PC-3 (cell line): ENCODE results near the gene FGF11. TPM values are rescaled to one million over a fixed set of nuclear protein-coding genes. Genes with fewer than 3 reads are reported as not detected.
A peak's percentile ranks its signal among the peaks of the same experiment; 100 is the strongest.

Source experiments
- ATAC-seq: fragments of 200-7000 bp; cut with Tn5 transposase; 2 replicates; pipeline ENCODE4 v1.9.1; 2020; ENCODE audit warnings: mild to moderate bottlenecking, moderate library complexity
- BruUV-seq: library from RNA; stranded (reverse); fragments of 400-500 nt; replicated peaks from 2 replicates; lab custom pipeline; 2021; lab: Mats Ljungman, UMichigan
- CTCF ChIA-PET: fragments of 300-600 bp; sonication (Branson Sonifier 250); formaldehyde crosslinking; loops from one replicate; lab custom pipeline; 2022; ENCODE audit warnings: antibody characterized with exemption; lab: Charles Lee
- POLR2A ChIA-PET: fragments of 300-600 bp; sonication (Branson Sonifier 250); formaldehyde crosslinking; loops from one replicate; lab custom pipeline; 2022; ENCODE audit warnings: antibody characterized with exemption; ENCODE audit not compliant: unreplicated experiment; lab: Charles Lee
- DNase-seq: peaks from one replicate; pipeline ENCODE4 v3.0.0-alpha.2; 2015
- H2AFZ ChIP-seq: fragments of 300-600 bp; sonication (generic); 2 replicates; pipeline ENCODE4 v1.6.0; 2016; ENCODE audit warnings: antibody characterized with exemption, low read length
- H3F3A ChIP-seq: fragments of 300-600 bp; sonication (generic); one replicate; pipeline ENCODE4 v1.6.0; 2017; ENCODE audit warnings: antibody characterized with exemption, low read length, control low read depth, mild to moderate bottlenecking; ENCODE audit not compliant: unreplicated experiment
- H3K27ac ChIP-seq: fragments of 300-600 bp; sonication (generic); 2 replicates; pipeline ENCODE4 v1.5.1; 2016; ENCODE audit warnings: mild to moderate bottlenecking, low read length
- H3K27me3 ChIP-seq: fragments of 300-600 bp; sonication (generic); 2 replicates; pipeline ENCODE4 v1.6.1; 2016; ENCODE audit warnings: low read length, mixed read lengths
- H3K36me3 ChIP-seq: fragments of 300-600 bp; sonication (generic); 2 replicates; pipeline ENCODE4 v1.6.1; 2016; ENCODE audit warnings: low read depth, mixed run types, low read length, mixed read lengths
- H3K4me1 ChIP-seq: fragments of 300-600 bp; sonication (generic); 2 replicates; pipeline ENCODE4 v1.5.1; 2016; ENCODE audit warnings: low read length; ENCODE audit not compliant: insufficient read depth
- H3K4me2 ChIP-seq: fragments of 300-600 bp; sonication (generic); 2 replicates; pipeline ENCODE4 v1.6.0; 2016; ENCODE audit warnings: low read length
- H3K4me3 ChIP-seq: fragments of 300-600 bp; sonication (generic); 2 replicates; pipeline ENCODE4 v1.5.1; 2016; ENCODE audit warnings: mild to moderate bottlenecking, low read length, mixed read lengths
- H3K79me2 ChIP-seq: fragments of 300-600 bp; sonication (generic); 2 replicates; pipeline ENCODE4 v1.6.1; 2017; ENCODE audit warnings: low read length, mixed read lengths
- H3K9ac ChIP-seq: fragments of 300-600 bp; sonication (generic); 2 replicates; pipeline ENCODE4 v1.6.0; 2016; ENCODE audit warnings: mild to moderate bottlenecking, low read length
- H3K9me2 ChIP-seq: fragments of 300-600 bp; sonication (generic); replicated peaks from 2 replicates; pipeline ENCODE4 v1.6.1; 2016; ENCODE audit warnings: mixed run types, low read length, mixed read lengths
- H3K9me3 ChIP-seq: fragments of 300-600 bp; sonication (generic); 2 replicates; pipeline ENCODE4 v1.6.1; 2016; ENCODE audit warnings: low read length, mixed read lengths
- H4K20me1 ChIP-seq: fragments of 300-600 bp; sonication (generic); 2 replicates; pipeline ENCODE4 v1.6.1; 2016; ENCODE audit warnings: low read length, mixed read lengths
- EZH2 ChIP-seq: fragments of 300-600 bp; sonication (generic); IDR thresholded peaks from one replicate; pipeline ENCODE4 v1.6.1; 2017; ENCODE audit warnings: antibody characterized with exemption, mild to moderate bottlenecking, low read length; ENCODE audit not compliant: unreplicated experiment
- EZH2phosphoT487 ChIP-seq: fragments of 300-600 bp; sonication (generic); IDR thresholded peaks from 2 replicates; pipeline ENCODE4 v1.6.1; 2018; ENCODE audit warnings: mild to moderate bottlenecking, antibody characterized with exemption, low read length, borderline replicate concordance
- intact Hi-C: fragments of 100-400 bp; cut with micrococcal nuclease; formaldehyde crosslinking; loops from 2 replicates; pipeline ENCODE4 v1.9.0; 2023
- total RNA-seq: library from RNA; depleted of rRNA; stranded (reverse); fragments of >200 nt; gene quantifications from 2 replicates; pipeline ENCODE4 v1.2.3, GENCODE V29; 2014
- TF ChIP-seq, protein P1 (sequence below): fragments of 300-600 bp; sonication (generic); conservative IDR thresholded peaks from 2 replicates; pipeline ENCODE4 v1.5.1; 2017; ENCODE audit warnings: antibody characterized with exemption, low read depth, mild to moderate bottlenecking, low read length

Gene FGF11
- total RNA-seq, 1 experiment from 2014 or later, result 0.69 TPM

- H3K9me3 ChIP-seq, result no peaks in the 10 kb centered on the region
- no peaks in the 10 kb centered on the region for H3K9me2 ChIP-seq
- no peaks in the 10 kb centered on the region for H3K27me3 ChIP-seq
- no TSS peak for BruUV-seq
- no peaks in the 10 kb centered on the region for H3K4me1 ChIP-seq
- H3K79me2 ChIP-seq, result no peaks in the 10 kb centered on the region
- no peak overlapping the region for H2AFZ ChIP-seq
- no peak overlapping the region for H3K4me2 ChIP-seq
- no peaks in the 10 kb centered on the region for H3K36me3 ChIP-seq
- no peak overlapping the region for H3K27ac ChIP-seq
- no peaks in the 10 kb centered on the region for H4K20me1 ChIP-seq
- intact Hi-C loops, result no loop called here
- TF ChIP-seq EZH2 (no peak), EZH2phosphoT487 (no peak)
- TF ChIP-seq, protein P1, sequence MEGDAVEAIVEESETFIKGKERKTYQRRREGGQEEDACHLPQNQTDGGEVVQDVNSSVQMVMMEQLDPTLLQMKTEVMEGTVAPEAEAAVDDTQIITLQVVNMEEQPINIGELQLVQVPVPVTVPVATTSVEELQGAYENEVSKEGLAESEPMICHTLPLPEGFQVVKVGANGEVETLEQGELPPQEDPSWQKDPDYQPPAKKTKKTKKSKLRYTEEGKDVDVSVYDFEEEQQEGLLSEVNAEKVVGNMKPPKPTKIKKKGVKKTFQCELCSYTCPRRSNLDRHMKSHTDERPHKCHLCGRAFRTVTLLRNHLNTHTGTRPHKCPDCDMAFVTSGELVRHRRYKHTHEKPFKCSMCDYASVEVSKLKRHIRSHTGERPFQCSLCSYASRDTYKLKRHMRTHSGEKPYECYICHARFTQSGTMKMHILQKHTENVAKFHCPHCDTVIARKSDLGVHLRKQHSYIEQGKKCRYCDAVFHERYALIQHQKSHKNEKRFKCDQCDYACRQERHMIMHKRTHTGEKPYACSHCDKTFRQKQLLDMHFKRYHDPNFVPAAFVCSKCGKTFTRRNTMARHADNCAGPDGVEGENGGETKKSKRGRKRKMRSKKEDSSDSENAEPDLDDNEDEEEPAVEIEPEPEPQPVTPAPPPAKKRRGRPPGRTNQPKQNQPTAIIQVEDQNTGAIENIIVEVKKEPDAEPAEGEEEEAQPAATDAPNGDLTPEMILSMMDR, result no peak
- POLR2A ChIA-PET, result no interaction called here
- H3K4me3 ChIP-seq, result no peak overlapping the region
- H3F3A ChIP-seq, result no peaks in the 10 kb centered on the region
- no peak overlapping the region for H3K9ac ChIP-seq
- no peak for DNase-seq
- CTCF ChIA-PET, result no interaction called here
- ATAC-seq, result no peak
These were observed 23.0 kb upstream of the FGF11 start for GRCh38 chr17:7416323-7416722.

GRCh38 chr17:7417056-7417655, 22.2 kb upstream of the FGF11 start:
- ChIA-PET CTCF (no interaction called here), POLR2A (no interaction called here)
- no peaks in the 10 kb centered on the region for H3K9me3 ChIP-seq
- H3K36me3 ChIP-seq, result no peaks in the 10 kb centered on the region
- ATAC-seq (no peak), DNase-seq (no peak)
- no peak overlapping the region for H3K4me2 ChIP-seq
- no peaks in the 10 kb centered on the region for H3K79me2 ChIP-seq
- BruUV-seq, result no TSS peak
- H3K9ac ChIP-seq, result no peak overlapping the region
- intact Hi-C loops, result no loop called here
- H2AFZ ChIP-seq, result no peak overlapping the region
- TF ChIP-seq EZH2phosphoT487 (no peak), EZH2 (no peak)
- TF ChIP-seq, protein P1, result no peak
- no peak overlapping the region for H3K4me3 ChIP-seq
- H3F3A ChIP-seq, result no peaks in the 10 kb centered on the region
- no peaks in the 10 kb centered on the region for H4K20me1 ChIP-seq
- no peak overlapping the region for H3K27ac ChIP-seq
- H3K27me3 ChIP-seq, result no peaks in the 10 kb centered on the region
- H3K4me1 ChIP-seq, result no peaks in the 10 kb centered on the region
- no peaks in the 10 kb centered on the region for H3K9me2 ChIP-seq

DNA sequence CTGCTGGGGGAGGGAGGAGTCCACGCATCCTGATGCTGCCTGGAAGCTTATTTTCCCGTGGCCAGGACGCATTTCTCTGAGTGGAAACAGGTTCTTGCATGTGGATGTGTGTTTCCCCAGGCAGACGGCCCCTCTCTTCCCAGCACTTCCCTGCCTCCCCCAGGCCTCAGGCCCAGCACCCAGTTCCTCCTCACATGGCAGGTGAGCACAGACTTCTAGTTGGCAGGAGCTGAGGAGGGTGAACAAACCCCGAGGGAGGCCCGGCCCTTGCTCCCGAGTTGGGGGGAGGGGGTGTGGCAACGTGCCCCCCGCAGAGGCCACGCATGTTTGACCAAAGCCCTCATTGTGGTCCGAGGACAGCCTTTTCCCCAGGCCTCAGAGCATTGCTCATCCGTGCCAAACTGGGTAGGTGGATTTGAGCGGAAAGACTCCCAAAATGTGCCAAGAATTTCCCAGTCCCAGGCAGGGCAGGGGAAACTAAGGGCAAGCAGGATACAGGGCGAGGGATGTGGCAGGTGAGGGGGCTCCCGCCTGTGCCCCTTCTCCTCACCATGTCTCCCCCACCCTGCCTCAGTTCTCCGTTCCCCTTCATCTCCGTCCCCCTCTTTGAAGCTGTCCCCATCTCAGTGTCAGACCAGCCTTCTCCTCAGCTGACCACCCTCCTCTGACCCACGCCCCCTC, 20.7 kb upstream of the FGF11 start:
- no peak overlapping the region for H3K4me3 ChIP-seq
- H3K4me1 ChIP-seq, result no peaks in the 10 kb centered on the region
- no peak for ATAC-seq
- H3K4me2 ChIP-seq, result no peak overlapping the region
- no peak overlapping the region for H2AFZ ChIP-seq
- H3K9ac ChIP-seq, result no peak overlapping the region
- TF ChIP-seq EZH2phosphoT487 (no peak), EZH2 (no peak)
- TF ChIP-seq, protein P1, result no peak
- no peaks in the 10 kb centered on the region for H3K9me3 ChIP-seq
- H3F3A ChIP-seq, result no peaks in the 10 kb centered on the region
- no peaks in the 10 kb centered on the region for H3K79me2 ChIP-seq
- BruUV-seq, result TSS peak; percentile 44
- H3K27me3 ChIP-seq, result no peaks in the 10 kb centered on the region
- H3K36me3 ChIP-seq, result no peaks in the 10 kb centered on the region
- POLR2A ChIA-PET, result no interaction called here
- H4K20me1 ChIP-seq, result no peaks in the 10 kb centered on the region
- no peak for DNase-seq
- no peaks in the 10 kb centered on the region for H3K9me2 ChIP-seq
- intact Hi-C loops, result no loop called here
- no peak overlapping the region for H3K27ac ChIP-seq
- CTCF ChIA-PET, result no interaction called here
